Measurements from ENCODE around the gene HEBP2.

- TF ChIP-seq POLR2AphosphoS5 (IDR thresholded peaks at IDR 0.05; ENCODE audit: borderline replicate concordance, low read depth, low read length) (no peak), EZH2 (IDR thresholded peaks at IDR 0.05) (no peak)
These were observed 16.2 kb upstream of the HEBP2 start for GRCh38 chr6:138387577-138388368.

Data from SK-N-MC (cell line).